OCI-LY7 (cell line): Measurements from ENCODE around the gene HERPUD2.

ENCODE experiments used
- CTCF ChIP-seq: fragments of 200-600 bp; sonication (generic); conservative IDR thresholded peaks from 2 replicates; pipeline ENCODE4 v1.5.1; 2014; ENCODE audit warnings: mild to moderate bottlenecking, antibody characterized with exemption, low read length, moderate library complexity, mixed read lengths
- EZH2phosphoT487 ChIP-seq: fragments of 200-600 bp; sonication (generic); IDR thresholded peaks from 2 replicates; pipeline ENCODE4 v1.6.1; 2018; ENCODE audit warnings: low read depth, borderline replicate concordance, mild to moderate bottlenecking, mixed run types, antibody characterized with exemption, low read length, moderate library complexity, mixed read lengths

- TF ChIP-seq CTCF (no peak), EZH2phosphoT487 (no peak)
Observed at GRCh38 chr7:35645691-35646090, 49.2 kb downstream of the HERPUD2 start.
